Heart right ventricle (tissue), 16 donors: ENCODE results near the gene DPY19L1. TPM values are rescaled to one million over a fixed set of nuclear protein-coding genes. Genes with fewer than 3 reads are reported as not detected.
A peak's percentile ranks its signal among the peaks of the same experiment; 100 is the strongest.
"Not testable (repeated sequence)": the region's sequence is repeated elsewhere in the genome, so short reads cannot be mapped to it uniquely, and the experiment has no call there.

Experiments used
- ATAC-seq, 8 donors: fragments of 200-7000 bp; cut with Tn5 transposase; one replicate each; pipeline ENCODE4 v1.9.1; 2020; ENCODE audit warnings: mild to moderate bottlenecking in 8 of 8, moderate library complexity in 8 of 8, moderate number of reproducible peaks in 1 of 8
- DNase-seq, 2 donors: peaks; one replicate each; pipeline ENCODE4 v3.0.0-alpha.2; 2020
- H3K27ac ChIP-seq, 10 donors: fragments of 200-600 bp; sonication (generic) in 2 of 10; one replicate each; pipeline versions ENCODE4 v1.5.0 to v1.8.0; 2020 to 2022; ENCODE audit warnings: mild to moderate bottlenecking in 3 of 10
- H3K27me3 ChIP-seq, 7 donors: fragments of 200-600 bp; one replicate each; pipeline ENCODE4 v1.8.0; 2021 to 2022; ENCODE audit warnings: mild to moderate bottlenecking in 2 of 7
- H3K36me3 ChIP-seq, 9 donors: fragments of 200-600 bp; sonication (generic) in 1 of 9; one replicate each; pipeline versions ENCODE4 v1.5.0 to v1.8.0; 2020 to 2022; ENCODE audit warnings: mild to moderate bottlenecking in 2 of 9
- H3K4me1 ChIP-seq, 9 donors: fragments of 200-600 bp; sonication (generic) in 1 of 9; one replicate each; pipeline versions ENCODE4 v1.5.0 to v1.8.0; 2020 to 2022; ENCODE audit warnings: mild to moderate bottlenecking in 4 of 9
- H3K4me3 ChIP-seq, 10 donors: fragments of 200-600 bp; sonication (generic) in 2 of 10; one replicate each; pipeline versions ENCODE4 v1.5.0 to v1.8.0; 2020 to 2022; ENCODE audit warnings: mild to moderate bottlenecking in 7 of 10, moderate library complexity in 2 of 10
- H3K9me3 ChIP-seq, 11 donors: fragments of 200-600 bp in 10 of 11; sonication (generic) in 2 of 11; one replicate each; pipeline versions ENCODE4 v1.5.0 to v1.8.0; 2013 to 2022; ENCODE audit warnings: mild to moderate bottlenecking in 2 of 11, control low read depth in 1 of 11, moderate library complexity in 1 of 11
- CTCF ChIP-seq, 9 donors: fragments of 200-600 bp; sonication (generic) in 2 of 9; IDR thresholded peaks; one replicate each; pipeline versions ENCODE4 v1.5.0 to v1.8.0; 2021 to 2022; ENCODE audit warnings: antibody characterized with exemption in 9 of 9, mild to moderate bottlenecking in 5 of 9, moderate library complexity in 1 of 9
- WGBS, 2 donors: extraction: QIAGEN DNeasy Blood & Tissue Kit; methylation state at CpG; one replicate each; pipeline ENCODE4 v1.1.7; 2013; ENCODE audit warnings: inconsistent platforms in 1 of 2; 5-methylcytosine and 5-hydroxymethylcytosine counted together
- intact Hi-C, 10 donors: fragments of 100-400 bp; cut with DNase I; formaldehyde crosslinking; loops; one replicate each; pipeline versions ENCODE4 v1.11.1 to v1.14.2; 2022
- long read RNA-seq, 3 donors: library from polyadenylated mRNA; unstranded; transcript quantifications; one replicate each; pipeline ENCODE4 v2.0.0, GENCODE V29; 2020 to 2021
- polyA plus RNA-seq, 2 donors: library from polyadenylated mRNA; stranded (reverse); fragments of 200-250 nt; gene quantifications; one replicate each; pipeline ENCODE4 v1.2.3, GENCODE V29; 2013
- total RNA-seq, 10 donors: library from RNA; stranded (reverse); fragmentation: NEBNext Ultra II Directional in 3 of 10; extraction: Animal tissue kit (Norgen Biotek cat#: 25700) in 3 of 10; gene quantifications; one replicate each; pipeline versions ENCODE4 v1.2.1 to v1.2.4, GENCODE V29; 2021 to 2023
- donor health status: Arrhythmogenic right ventricular cardiomyopathy.
- donor health status: ischemic (EF 13 %, LVEDD 7.1; RV severe dilation, severe dysfunction).
- donor health status: healthy with polysubstance abuse.
- donor health status: DM: no; HTN: yes; CAD: no.
- donor health status: DM: no; HTN: no; CAD: no.
- donor health status: ischemic (EF 25% LVEDD 6.9; RV normal size, moderate dysfunction).
- donor health status: ischemic (EF 25% LVEDD 5.7; RV mildly dilated, moderate dysfunction).
- donor health status: healthy.
- donor health status: DM: yes; HTN: yes; CAD: no.
- donor health status: Ischemic cardiomyopathy.
- donor health status: ischemic (EF 35%, LVEDD 5.7; RV mildly dilated, moderate dysfunction).
- donor health status: nonischemic (EF 11% LVEDD 7.7; RV severe dilation, severe dysfunction).
- donor health status: DM: yes; HTN: yes; CAD: no.
- donor health status: PGD.
- donor health status: ischemic (EF 29% LVEDD 5.4; RV normal size, mild dysfunction).
- donor health status: nonischemic (EF 23%, LVEDD 6.1; RV moderate dilation, normal function).

The DPY19L1 gene
- total RNA-seq = 10 to 100 TPM; 19.8 to 28.0 (median 22.4) TPM
- 10 to 100 TPM in 1 of 2 donors, 1 to 10 TPM in 1; 8.9 to 12.7 TPM for polyA plus RNA-seq
- long read RNA-seq, donor 1, full-length matches to known transcripts = 14 of 19 reads
- long read RNA-seq, donor 1, partial matches to known transcripts = 1 of 19 reads
- long read RNA-seq, donor 1, other reads (novel, unspliced or antisense) = 4 of 19 reads
- long read RNA-seq, donor 2, full-length matches to known transcripts = 25 of 32 reads
- long read RNA-seq, donor 2, partial matches to known transcripts = 3 of 32 reads
- long read RNA-seq, donor 2, other reads (novel, unspliced or antisense) = 4 of 32 reads
- long read RNA-seq, donor 3, full-length matches to known transcripts = 2 of 15 reads
- long read RNA-seq, donor 3, partial matches to known transcripts = 4 of 15 reads
- long read RNA-seq, donor 3, other reads (novel, unspliced or antisense) = 9 of 15 reads

GRCh38 chr7:35037211-35037525, at the start of gene DPY19L1:
Gene DPY19L1 (minus strand): TSS chr7:35037485. CDS start chr7:35037394, 91 bp downstream.
- H3K27ac ChIP-seq = peak within 1 kb of the TSS; percentile 70 to 93 (median 89)
- no peaks in the 10 kb centered on the region for H3K27me3 ChIP-seq
- peak within 1 kb of the TSS; percentile 46 to 86 (median 74) for H3K4me3 ChIP-seq
- WGBS, 2 donors = 1% methylated on average over 18 to 48 of the region's 48 CpGs
- TF ChIP-seq CTCF (IDR thresholded peaks at IDR 0.05) = no peak
- peaks cover 0 to 34% (median 24%) of the 10 kb centered on the region in 9 donors for H3K4me1 ChIP-seq
- H3K9me3 ChIP-seq = no peaks in the 10 kb centered on the region
- intact Hi-C loops = loop anchor here in 7 of 10 donors (2.0 to 10.0 kb wide), 5 partner anchors 212 to 362 kb away; no protein-coding TSS in a partner anchor
- H3K36me3 ChIP-seq = no peaks in the 10 kb centered on the region
- DNase-seq (no peak), ATAC-seq (no peak)

DNA sequence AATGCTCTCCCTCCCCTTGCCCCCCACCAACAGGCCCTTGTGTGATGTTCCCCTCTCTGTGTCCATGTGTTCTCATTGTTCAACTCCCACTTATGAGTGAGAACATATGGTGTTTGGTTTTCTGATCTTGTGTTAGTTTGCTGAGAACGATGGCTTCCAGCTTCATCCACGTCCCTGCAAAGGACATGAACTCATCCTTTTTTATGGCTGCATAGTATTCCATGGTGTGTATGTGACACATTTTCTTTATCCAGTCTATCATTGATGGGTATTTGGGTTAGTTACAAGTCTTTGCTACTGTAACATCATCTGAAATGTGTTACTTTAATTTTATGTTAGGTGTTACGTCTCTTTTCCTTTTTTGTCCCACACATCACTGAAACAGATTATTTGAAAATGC, 42.2 kb upstream of the DPY19L1 start:
- WGBS, 2 donors = 73 to 90% methylated on average over 3 of the region's 3 CpGs
- intact Hi-C loops = loop anchor here in 2 of 10 donors (10.0 kb wide), 2 partner anchors 455 to 545 kb away; no protein-coding TSS in a partner anchor
- DNase-seq = not testable (repeated sequence)

DNA sequence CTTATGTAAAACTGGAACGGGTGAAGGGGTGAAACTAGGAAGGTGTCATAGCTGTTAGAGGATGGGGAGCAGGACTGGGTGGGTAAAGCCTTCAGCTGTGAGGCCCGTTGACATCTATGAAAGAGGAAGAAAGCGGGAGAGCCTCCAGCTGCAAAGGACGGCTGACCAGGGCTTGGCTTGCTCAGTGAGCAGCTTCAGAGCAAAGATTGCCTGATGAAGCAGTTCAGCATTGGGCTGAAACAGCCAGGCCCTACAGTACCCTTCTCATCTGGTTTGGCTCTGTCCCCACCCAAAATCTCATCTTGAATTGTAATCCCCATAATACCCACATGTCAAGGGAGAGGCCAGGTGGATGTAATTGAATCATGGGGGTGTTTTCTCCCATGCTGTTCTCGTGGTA, 36.7 kb upstream of the DPY19L1 start:
- H3K9me3 ChIP-seq, DNase-seq, H3K36me3 ChIP-seq, H3K27me3 ChIP-seq, H3K27ac ChIP-seq, H3K4me1 ChIP-seq, H3K4me3 ChIP-seq: not testable (repeated sequence)
- 59 to 70% methylated on average over 5 of the region's 5 CpGs for WGBS, 2 donors
- intact Hi-C loops = loop anchor here in 5 of 10 donors (5.0 to 10.0 kb wide), 3 partner anchors 461 to 551 kb away; no protein-coding TSS in a partner anchor
- ATAC-seq = peak in 3 of 8 donors; percentile 27 to 42 (median 35)

More for the DNA sequence above, 42.2 kb upstream of the DPY19L1 start:
- H3K4me1 ChIP-seq, H3K4me3 ChIP-seq, H3K36me3 ChIP-seq, H3K27me3 ChIP-seq, H3K27ac ChIP-seq, ATAC-seq, H3K9me3 ChIP-seq: not testable (repeated sequence)

GRCh38 chr7:35072950-35073827, 35.9 kb upstream of the DPY19L1 start:
- H3K36me3 ChIP-seq, H3K4me1 ChIP-seq, H3K9me3 ChIP-seq, H3K27me3 ChIP-seq, H3K4me3 ChIP-seq, H3K27ac ChIP-seq: not testable (repeated sequence)
- WGBS, 2 donors = 32 to 33% methylated on average over 14 of the region's 14 CpGs
- TF ChIP-seq CTCF (IDR thresholded peaks at IDR 0.05) = peak in 8 of 9 donors; percentile 29 to 58 (median 42)
- ATAC-seq (peak in 7 of 8 donors; percentile 56 to 73 (median 67)), DNase-seq (peak; percentile 5 to 24)
- intact Hi-C loops = loop anchor here in 5 of 10 donors (5.0 to 10.0 kb wide), 3 partner anchors 462 to 552 kb away; no protein-coding TSS in a partner anchor

- ATAC-seq, H3K4me3 ChIP-seq, DNase-seq, H3K4me1 ChIP-seq, H3K27ac ChIP-seq, H3K27me3 ChIP-seq, H3K9me3 ChIP-seq, H3K36me3 ChIP-seq: not testable (repeated sequence)
- intact Hi-C loops = loop anchor here in 1 of 10 donors (10.0 kb wide), 1 partner anchor 466 kb away; no protein-coding TSS in a partner anchor
- WGBS, 2 donors = 88 to 91% methylated on average over 1 of the region's 1 CpG
Measured at GRCh38 chr7:35069084-35069483, 31.8 kb upstream of the DPY19L1 start.
